CD4-positive, alpha-beta T cell treated with Interleukin-15 for 1 hour (primary cell): ENCODE measurements around the gene HPN.
"Not testable (repeated sequence)": the region's sequence is repeated elsewhere in the genome, so short reads cannot be mapped to it uniquely, and the experiment has no call there.

Experiments
- DNase-seq: peaks from one replicate; pipeline ENCODE4 v3.0.0-alpha.2; 2020

Gene HPN

DNA sequence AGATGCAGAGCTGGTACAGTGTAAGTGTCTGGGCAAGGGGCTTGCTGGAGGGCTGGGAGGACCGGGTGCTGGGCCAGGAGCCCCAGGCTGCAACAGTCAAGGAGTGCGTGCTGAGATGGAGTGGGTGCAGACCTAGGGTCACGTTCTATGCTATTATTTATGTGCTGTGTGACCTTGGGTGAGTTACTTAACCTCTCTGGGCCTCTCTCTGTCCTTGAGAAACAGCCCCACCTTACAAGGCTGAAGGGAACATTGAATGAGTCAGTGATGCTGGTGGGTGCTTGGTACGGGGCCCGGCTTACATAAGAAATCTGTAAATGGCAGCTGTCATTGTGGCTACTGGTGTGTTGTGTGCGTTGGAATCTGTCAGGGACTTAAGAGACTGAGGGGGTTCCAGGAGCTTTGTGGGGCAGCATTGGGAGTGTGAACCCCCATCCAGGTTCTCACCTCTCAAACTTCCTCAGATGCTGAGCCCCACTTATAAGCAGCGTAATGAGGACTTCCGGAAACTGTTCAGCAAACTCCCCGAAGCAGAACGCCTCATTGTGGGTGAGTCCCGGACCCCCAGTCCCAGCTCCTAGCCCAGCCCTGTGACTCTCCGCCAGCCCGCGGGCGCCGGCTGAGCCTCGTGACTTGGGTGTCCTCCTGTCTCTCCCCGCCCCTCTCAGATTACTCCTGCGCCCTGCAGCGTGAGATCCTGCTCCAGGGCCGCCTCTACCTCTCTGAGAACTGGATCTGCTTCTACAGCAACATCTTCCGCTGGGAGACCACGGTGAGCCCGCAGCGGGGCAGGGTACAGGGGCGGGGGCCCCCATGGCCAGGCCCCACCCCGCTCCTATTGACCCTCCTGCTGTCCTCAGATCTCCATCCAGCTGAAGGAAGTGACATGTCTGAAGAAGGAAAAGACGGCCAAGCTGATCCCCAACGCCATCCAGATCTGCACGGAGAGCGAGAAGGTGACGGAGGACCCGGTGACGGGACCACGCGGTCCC lies 31.8 kb upstream of the HPN start:
- no peak for DNase-seq

DNA sequence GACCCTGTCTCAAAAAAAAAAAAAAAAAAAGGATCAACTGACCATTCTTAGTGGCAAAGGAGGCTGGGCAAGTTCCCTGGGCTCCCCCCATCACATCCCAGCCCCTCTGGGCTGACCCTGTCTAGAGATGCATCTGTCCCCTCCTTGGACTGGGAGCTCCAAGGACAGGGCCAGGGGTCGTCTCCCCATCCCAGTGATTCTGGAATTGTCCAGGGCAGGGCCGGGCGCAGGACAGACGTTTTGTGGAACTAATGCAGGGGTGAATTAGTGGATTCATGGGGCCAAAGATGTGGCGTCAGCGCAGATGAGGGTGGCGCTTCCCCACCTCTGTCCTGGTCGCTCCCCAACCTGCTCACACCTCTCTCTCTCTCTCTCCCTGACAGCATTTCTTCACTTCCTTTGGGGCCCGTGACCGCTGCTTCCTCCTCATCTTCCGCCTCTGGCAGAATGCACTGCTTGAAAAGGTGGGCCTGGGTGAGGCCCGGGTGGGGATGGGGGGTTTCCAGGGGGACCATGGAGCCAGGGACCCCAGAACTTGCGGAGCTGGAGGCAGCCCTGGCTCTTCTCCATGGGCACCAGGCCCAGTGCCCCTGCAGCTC lies 30.3 kb upstream of the HPN start:
- peak; percentile 43 for DNase-seq

DNA sequence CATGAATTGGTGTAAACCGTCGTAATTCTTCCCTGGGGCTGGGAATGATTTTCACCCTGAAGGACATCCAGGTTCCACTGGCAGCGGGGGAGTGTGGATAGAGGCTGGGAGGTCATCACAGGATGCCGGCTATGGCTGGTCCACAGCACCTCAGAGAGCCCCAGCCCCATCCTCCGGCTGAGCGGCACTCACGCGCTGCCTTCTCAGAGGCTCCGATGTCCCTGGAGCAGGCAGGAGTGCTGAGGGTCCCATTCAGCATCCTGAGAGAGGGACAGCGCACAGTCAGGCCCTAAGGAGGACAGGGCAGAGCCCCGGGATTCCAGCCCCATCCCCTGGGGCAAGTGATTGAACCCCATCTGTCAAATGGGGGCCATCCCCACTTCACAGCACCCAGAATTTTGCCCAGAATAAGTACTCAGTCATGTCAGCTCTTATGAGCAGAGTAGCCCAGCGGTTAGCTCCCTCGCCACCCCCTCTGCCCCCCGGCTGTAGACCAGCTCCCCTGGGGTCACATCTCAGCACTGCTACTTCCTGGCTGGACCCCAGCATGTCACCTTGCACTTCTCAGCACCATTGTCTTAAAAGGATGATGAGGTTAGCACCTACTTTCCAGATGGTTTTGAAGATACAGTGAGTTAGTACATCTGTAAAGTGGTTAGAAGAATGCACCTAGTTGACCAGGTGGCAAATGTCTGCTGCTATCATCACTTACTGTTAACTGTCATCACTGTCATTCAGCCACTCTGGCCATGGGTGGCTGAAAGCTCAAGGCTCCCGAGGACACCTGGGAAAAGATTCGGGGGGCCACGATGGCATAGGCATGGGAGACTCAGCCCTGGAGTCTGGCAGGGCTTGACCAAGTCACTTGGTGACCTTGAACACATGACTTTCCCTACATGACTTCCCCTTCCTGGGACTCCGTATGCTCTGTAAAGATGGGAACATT lies 29.5 kb upstream of the HPN start:
- DNase-seq, result no peak

DNA sequence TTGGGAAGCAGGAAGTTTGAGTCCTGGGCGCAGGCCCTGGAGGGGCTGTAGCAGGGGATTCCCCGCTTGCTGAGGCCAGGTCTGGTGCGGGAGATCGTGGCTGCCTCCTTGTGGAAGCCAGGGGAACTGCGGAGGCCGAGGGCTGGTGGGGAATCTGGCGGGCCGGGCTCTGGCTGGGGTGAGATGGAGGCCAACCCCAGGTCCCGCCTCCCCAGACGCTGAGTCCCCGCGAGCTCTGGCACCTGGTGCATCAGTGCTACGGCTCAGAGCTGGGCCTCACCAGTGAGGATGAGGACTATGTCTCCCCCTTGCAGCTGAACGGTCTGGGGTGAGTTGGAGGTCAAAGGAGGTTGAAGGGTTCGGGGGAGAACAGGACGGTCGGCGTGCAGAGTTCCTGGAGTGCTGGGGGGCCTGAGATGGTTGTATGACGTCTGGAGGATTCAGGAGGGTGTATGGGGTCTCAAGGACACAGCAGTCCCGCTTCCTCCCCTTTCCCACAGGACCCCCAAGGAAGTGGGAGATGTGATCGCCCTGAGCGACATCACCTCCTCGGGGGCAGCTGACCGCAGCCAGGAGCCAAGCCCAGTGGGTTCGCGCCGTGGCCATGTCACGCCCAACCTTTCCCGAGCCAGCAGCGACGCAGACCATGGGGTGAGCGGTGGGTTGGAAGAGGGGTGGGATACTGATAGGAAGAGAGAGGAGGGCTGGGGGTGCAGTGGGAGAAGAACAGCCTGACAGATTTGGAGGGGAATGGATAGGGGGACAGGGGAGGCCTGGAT lies 28.3 kb upstream of the HPN start:
- peak; percentile 82 for DNase-seq

DNA sequence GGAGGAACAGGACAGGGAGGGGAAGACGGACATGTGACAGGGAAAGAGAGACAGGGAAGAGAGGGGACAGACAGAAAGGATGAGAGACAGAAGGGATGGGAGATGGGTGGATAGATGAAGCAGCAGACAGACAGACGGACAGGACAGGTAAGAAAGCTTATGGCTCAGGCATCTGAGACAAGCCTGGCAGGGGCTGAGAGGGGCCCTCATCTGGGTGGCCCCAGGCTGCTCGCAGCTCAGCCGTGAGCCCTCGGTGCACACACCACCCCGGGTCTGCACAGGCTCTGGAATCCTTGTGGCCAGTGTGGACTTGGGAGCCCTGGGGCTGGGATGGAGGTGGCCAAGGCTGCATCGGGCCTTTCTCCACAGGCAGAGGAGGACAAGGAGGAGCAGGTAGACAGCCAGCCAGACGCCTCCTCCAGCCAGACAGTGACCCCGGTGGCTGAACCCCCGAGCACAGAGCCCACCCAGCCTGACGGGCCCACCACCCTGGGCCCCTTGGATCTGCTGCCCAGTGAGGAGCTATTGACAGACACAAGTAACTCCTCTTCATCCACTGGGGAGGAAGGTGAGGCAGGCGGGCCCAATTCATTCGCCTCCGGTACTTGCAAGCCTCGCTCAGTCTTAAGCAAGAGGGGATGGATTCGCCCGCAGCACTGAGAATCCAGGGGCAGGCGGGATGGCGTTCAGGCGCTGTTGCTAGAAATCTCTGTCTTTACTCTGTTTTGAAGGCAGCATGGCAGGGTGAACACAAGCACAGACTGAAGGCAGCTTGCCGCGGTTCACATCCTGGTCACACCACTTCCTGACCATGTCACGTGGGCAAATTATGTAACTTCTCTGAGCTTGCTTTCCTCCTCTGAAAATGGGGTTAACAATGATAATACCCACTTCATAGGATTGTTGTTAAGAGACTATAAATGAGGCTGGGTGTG lies 27.4 kb upstream of the HPN start:
- peak; percentile 79 for DNase-seq

DNA sequence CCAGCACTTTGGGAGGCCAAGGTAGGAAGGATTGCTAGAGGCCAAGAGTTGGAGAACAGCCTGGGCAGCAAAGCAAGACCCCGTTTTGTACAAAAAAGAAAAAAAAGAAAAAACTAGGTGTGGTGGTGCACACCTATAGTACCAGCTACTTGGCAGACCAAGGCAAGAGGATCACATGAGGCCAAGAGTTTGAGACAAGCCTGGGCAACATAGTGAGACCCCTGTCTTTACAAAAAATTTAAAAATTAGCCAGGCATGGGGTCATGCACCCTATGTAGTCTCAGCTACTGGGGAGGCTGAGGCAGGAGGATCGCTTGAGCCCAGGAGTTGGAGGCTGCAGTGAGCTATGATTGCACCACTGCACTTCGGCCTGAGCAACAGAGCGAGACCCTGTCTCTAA lies 26.7 kb upstream of the HPN start:
- DNase-seq, result not testable (repeated sequence)

DNA sequence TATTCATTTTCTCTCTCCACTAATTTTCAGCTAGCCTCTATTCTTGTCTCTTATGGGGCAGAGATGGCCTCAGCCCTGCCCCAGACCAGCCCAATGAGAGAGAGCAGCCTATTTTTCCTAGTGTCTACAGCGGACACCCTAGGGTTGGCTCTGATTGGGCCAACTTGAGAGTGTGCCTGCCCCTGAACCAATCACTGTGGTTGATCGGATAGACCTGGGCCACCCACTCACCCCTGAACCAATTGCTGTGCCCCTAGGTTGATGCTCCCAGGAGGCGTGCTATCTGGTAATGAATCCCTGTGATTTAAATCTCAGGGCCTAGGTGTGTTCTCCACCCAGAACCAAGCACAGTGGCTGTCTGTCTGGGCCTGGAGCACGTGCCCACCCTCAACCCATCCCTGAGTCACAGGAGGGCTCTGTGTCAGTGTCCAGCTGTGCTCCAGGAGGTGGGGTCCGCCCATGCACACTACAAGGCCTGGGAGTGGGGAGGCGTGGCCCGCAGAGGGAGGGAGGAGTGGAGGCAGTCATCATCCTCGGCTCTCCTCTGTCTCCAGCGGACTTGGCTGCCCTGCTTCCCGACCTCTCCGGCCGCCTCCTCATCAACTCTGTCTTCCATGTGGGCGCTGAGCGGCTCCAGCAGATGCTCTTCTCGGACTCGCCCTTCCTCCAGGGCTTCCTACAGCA lies 26.1 kb upstream of the HPN start:
- DNase-seq, result no peak

DNA sequence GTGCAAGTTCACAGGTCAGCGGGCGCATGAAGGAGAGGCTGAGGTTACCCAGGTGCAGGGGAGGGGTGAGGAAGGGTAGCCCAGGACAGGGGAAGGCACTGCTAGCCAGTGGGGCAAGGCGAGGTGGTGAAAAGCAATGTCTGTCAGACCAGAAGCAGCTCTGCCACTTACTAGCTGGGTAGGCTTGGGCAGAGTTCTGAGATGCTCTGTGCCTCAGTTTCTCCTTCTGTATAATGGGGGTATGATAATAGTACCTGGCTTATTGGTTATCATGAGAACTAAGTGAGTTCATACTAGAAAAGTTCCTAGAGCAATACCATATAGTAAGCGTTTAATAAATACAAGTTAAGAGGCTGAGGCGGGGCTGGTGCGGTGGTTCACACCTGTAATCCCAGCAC lies 25.6 kb upstream of the HPN start:
- no peak for DNase-seq

DNA sequence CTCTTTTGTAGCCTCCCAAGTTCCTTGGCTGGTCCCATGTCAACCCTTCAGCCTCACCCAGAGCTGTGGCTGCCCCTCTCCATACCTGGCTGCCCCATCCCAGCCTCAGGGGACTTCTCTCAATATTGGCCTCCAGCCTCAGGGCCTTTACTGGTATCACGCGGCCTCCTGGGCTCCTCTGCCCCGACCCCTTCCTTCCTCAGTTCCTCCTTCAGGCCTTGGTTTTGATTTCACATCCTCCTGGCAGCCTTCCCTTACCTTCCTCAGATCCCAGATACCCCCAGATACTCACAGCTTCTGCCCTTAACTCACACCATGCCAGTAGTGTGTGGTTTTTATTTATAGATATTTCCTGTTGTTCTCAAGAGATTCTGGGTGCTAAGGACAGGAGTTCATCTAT lies 24.0 kb upstream of the HPN start:
- no peak for DNase-seq

DNA sequence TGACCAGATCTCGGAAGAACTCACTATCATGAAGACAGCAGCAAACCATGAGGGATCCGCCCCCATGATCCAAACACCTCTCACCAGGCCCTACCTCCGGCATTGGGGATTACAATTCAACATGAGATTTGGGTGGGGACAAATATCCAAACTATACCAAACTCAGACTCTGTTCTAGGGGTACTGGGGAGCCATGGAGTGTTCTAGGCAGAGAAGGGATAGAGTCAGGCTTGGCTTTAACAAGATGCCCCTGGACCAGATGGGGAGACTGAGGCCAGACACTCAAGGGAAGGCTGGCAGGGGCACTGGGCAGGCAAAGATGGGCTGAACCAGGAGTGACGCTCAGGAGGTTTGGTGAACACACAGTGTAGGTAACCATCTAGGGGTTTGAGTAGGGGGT lies 23.1 kb upstream of the HPN start:
- DNase-seq, result no peak

DNA sequence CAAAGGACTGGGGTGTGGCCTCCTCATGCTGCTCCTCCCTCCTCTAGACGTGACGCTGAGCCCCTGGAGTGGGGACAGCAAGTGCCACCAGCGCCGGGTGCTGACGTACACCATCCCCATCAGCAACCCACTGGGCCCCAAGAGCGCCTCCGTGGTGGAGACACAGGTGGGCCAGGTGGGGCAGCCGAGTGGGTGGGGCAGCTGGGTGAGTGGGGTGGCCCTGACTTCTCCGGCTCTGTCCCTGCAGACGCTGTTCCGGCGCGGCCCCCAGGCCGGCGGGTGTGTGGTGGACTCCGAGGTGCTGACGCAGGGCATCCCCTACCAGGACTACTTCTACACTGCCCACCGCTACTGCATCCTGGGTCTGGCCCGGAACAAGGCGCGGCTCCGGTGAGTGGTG lies 22.4 kb upstream of the HPN start:
- DNase-seq, result no peak

DNA sequence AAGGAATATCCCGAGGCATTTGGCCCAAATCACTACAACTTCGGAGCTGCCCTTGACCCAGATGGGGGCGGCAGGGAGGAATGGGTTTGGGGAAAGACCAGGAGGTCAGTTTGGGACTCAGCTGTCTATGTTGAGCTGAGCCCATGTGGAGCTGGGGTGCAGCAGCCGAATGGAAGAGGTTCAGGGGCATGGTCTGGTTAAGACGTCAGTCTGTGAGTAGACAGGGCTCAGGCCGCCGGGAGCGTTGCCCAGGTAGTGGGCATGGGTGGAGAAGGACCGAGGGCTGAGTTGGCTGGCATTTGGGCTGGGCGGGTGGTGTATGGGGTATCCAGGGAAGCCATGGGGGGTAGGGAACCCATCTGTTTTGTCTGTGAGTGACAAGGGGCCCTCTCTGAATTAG lies 20.5 kb upstream of the HPN start:
- no peak for DNase-seq

DNA sequence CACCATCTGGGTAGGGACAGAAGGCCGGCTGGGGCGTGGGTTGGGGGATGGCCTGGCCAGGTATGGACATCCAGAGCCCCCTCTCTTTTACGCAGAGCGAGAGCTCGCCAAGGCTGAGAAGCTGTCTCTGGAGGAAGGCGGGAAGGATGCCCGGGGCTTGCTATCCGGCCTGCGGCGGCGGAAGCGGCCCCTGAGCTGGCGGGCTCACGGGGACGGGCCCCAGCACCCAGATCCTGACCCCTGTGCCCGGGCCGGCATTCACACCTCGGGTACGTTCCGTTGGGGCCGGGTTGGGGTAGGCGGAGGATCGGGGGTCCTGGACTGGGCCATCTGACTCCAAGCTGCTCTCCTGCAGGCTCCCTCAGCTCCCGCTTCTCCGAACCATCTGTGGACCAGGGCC lies 19.9 kb upstream of the HPN start:
- no peak for DNase-seq

DNA sequence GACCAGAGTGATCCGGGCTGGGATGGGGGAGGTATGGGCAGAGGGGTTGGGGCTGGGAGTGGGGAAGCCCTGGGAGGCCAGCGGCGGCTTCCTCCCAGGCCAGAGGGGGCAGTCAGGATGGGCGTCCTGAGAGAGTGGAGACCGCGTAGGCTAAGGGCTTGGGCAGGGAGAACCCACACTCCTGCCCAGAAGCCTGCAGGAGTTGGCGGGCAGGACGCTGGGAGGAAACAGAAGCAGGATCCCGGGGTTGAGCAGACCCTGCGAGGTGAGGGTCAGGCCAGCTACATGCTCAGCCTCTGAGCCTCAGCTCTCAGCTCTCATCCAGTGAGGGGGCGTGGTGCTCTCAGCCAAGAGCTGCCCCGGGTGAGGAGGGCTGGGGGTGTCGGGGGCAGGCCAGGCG lies 19.1 kb upstream of the HPN start:
- DNase-seq, result no peak

DNA sequence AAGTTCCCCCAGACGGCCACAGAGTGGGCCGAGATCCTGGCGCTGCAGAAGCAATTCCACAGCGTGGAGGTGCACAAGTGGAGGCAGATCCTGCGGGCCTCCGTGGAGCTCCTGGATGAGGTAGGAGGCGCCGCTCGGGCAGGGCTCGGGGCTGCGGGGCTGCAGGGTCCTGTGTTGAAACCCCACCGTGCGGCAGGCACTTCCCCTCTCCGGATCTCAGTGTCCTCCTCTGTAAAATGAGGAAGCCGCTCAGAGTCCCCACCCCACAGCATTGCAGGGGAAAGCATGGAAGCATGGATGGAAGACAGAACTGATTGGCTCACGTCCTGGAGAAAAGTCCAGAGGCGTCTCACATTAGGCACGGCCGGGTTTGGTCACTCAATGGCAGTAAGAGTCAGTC lies 18.1 kb upstream of the HPN start:
- DNase-seq, result no peak

DNA sequence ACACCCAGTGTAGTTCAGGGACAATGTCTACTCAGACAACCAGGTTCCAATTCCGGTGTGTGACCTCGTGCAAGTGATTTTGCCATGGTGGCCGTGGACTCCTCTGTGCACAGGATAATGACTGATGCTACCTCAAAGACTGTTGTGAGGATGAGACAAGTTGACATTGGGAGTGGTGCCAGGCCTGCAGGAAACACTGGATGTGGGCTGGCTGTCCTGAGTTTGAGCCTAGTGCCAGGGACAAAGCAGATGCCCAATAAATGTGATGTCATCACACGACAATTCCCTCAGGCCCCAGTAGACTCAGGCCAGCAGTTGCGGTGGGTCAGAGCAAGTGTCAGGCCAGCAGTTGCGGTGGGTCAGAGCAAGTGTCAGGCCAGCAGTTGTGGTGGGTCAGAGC lies 17.4 kb upstream of the HPN start:
- no peak for DNase-seq

DNA sequence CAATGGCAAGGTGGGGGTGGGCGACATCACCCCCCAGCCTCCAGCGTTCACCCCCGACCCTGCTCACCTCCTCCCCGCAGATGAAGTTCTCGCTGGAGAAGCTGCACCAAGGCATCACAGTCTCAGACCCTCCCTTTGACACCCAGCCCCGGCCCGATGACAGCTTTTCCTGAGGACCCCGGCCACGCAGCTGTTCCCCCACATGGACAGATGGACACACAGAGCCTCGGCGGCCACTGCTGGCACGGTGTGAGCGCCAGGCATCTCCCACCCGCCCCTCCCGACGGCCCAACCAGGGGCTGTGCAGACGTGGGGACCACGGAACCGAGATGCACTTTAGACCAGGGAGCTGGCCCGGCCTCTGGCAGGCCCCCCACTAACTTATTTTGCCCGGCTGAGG lies 15.6 kb upstream of the HPN start:
- DNase-seq, result no peak

DNA sequence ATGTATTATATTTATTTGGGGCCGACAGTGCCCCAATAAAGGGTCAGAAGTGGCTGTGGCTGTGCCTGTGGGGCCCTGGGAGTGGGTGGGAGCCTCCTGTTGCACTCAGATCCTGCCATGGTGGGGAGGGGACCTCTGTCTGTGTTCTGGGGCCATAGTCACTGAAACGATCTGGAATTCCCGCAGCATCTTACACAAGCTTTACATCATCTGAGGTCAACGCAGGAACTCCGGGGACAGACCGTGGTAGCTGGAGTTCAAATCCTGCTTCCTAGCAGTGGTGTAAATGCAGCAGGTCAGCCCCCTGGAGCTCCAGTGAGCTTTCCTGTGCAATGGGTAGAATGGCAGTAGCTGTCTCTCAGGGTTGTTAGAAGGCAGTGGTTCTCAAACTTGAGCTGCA lies 15.1 kb upstream of the HPN start:
- DNase-seq, result no peak

DNA sequence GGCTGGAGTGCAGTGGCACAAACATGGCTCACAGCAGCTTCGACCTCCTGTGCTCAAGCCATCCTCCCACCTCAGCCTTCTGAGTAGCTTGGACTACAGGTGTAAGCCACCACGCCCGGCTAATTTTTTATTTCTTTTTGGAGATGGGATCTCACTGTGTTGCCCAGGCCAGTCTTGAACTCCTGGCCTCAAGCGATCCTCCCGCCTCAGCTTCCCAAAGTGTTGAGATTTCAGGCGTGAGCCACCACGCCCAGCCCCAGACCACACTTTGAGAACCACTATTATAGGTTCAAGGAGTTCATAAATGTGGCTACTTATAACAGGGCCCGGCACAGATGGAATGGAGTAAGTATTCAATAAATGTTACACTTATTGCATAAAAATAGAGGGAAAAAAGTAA lies 14.5 kb upstream of the HPN start:
- no peak for DNase-seq

DNA sequence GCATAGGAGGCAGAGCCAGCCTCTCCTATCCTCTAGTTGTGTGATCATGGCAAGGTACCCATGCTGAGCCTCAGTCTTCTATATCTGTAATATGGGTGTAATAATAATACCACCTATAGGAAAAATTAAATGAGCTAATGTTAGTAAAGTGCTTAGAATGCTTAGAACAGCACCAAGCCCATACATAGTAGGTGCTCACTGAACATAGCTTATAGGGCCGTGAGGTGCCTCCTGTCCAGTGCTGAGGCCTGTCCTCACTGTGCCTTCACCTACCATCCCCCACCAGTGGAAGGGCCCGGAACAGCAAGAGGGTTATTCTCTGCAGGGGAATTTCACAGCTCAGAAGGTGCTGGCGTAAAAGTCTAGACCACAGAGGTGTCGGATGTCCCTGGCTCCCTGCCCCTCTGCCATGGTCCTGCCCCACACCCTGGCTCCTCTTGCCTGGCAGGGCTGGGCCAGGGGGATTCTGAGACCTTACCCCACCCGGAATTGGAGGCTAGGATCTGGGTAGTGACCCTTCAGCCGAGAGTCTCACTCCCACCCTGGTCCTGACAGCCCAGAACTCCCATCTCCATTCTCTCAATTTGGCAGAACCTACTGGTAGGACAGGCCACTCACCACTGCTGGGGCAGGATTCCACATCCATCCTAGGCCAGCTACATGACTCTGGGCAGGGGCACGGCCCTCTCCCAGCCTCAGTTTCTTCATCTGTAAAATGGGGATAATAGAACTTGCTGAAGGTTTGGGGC lies 13.5 kb upstream of the HPN start:
- no peak for DNase-seq
